ENCODE measurements around the gene NR5A1. TPM values are rescaled to one million over a fixed set of nuclear protein-coding genes. Genes with fewer than 3 reads are reported as not detected.

NR5A1 gene
- total RNA-seq, 1 experiment from 2014 or later = 0.09 TPM

DNA sequence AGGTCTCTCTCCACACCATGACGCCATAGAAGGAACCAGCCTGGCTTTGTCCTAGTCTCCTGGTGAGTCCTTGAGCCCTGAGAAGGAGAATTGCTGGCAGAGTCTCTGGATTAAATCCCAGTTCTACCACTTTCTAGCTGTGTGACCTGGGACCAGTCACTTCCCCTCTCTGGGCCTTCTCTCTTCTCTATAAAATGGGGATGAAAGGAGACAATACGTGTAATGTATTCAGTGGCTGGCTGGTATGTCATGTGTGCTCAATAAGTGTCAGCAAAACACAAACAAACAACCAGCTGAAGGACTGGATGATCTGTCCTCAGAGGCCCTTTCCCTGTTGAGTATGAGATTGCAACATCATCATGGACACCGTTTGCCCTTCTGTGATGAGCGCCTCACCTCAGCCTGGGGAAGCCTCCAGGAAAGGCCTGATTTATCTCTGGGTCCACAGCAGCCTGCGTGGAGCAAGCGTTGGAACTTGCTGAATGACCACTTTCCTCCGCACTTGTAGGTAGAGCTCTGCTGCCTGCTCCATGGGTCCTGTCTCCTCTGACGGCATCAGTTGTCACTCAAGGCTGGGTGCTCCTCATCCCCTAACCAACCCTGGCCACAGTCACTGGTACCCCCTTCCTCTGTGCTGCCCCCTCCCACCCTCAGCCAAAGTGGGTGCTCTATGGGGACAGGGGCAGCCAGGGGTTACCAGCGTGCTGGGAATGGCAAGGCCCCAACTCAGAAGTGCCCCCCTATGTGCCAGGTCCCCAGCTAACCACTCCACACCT is 3.6 kb upstream of the NR5A1 start:
- DNase-seq = no peak

DNA sequence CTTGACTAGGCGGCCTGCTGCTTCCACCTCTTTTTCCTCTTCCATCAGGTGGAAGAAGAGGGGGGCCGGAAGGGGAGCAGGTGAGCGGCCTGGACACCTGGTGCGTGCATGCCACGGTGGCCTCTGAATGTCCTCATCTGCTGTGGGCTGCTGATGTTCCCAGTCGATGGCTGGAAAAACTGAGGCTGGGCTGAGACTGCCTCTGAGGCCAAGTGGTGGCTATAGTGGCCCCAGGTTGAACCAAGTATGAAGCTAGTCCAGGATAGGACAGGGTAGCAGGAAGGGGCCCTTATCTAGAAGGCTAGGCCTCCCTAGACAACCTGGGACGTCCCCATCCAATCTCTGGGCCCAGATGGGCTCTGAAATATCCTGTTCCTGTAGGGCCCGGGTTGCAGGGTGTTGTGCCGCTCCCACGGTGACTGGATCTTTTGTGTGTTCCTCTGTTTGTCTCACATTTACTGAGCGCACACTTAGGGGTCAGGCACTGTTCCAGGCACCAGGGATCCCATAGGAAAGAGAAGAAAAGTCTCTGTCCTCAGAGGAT is 753 bp upstream of the NR5A1 start:
- Histone ChIP-seq H3K27me3 (replicated peaks; ENCODE audit: control insufficient read depth, insufficient read depth, low read length) (no peaks in the 10 kb centered on the region; the same call in 1 of the 2 replicates), H3K9me3 (no peaks in the 10 kb centered on the region), H3K4me3 (ENCODE audit: low read depth, low read length) (no peak overlapping the region), H3K4me1 (no peaks in the 10 kb centered on the region), H3K36me3 (ENCODE audit: control insufficient read depth, insufficient read depth, low read length) (no peaks in the 10 kb centered on the region)
- Mint-ChIP-seq H3K27me3 (ENCODE audit: insufficient read depth, unreplicated experiment) (peaks cover 9% of the 10 kb centered on the region), H3K4me3 (ENCODE audit: unreplicated experiment) (no peak overlapping the region), H3K4me1 (ENCODE audit: low read depth, unreplicated experiment) (peaks cover 14% of the 10 kb centered on the region), H3K9me3 (ENCODE audit: unreplicated experiment) (no peaks in the 10 kb centered on the region), H3K36me3 (ENCODE audit: insufficient read depth, unreplicated experiment) (peaks cover 4% of the 10 kb centered on the region), H3K27ac (ENCODE audit: unreplicated experiment) (no peak overlapping the region)
- intact Hi-C loops (cut with micrococcal nuclease; ENCODE audit: unreplicated experiment) = no loop called here
- CTCF ChIA-PET = no interaction called here
- POLR2A ChIA-PET = no interaction called here
- no TSS peak for BruUV-seq (replicated peaks)
- TF ChIP-seq, protein P1, sequence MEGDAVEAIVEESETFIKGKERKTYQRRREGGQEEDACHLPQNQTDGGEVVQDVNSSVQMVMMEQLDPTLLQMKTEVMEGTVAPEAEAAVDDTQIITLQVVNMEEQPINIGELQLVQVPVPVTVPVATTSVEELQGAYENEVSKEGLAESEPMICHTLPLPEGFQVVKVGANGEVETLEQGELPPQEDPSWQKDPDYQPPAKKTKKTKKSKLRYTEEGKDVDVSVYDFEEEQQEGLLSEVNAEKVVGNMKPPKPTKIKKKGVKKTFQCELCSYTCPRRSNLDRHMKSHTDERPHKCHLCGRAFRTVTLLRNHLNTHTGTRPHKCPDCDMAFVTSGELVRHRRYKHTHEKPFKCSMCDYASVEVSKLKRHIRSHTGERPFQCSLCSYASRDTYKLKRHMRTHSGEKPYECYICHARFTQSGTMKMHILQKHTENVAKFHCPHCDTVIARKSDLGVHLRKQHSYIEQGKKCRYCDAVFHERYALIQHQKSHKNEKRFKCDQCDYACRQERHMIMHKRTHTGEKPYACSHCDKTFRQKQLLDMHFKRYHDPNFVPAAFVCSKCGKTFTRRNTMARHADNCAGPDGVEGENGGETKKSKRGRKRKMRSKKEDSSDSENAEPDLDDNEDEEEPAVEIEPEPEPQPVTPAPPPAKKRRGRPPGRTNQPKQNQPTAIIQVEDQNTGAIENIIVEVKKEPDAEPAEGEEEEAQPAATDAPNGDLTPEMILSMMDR (IDR thresholded peaks at IDR 0.05; ENCODE audit: insufficient read depth in 1 of 2, low read depth in 1 of 2, low read length in 1 of 2, severe bottlenecking in 1 of 2, unreplicated experiment in 1 of 2) = no peak
- no peak for DNase-seq

More for the DNA sequence above, 3.6 kb upstream of the NR5A1 start:
- Histone ChIP-seq H3K4me1 (no peaks in the 10 kb centered on the region), H3K27me3 (replicated peaks; ENCODE audit: control insufficient read depth, insufficient read depth, low read length) (no peaks in the 10 kb centered on the region), H3K4me3 (ENCODE audit: low read depth, low read length) (no peak overlapping the region), H3K36me3 (ENCODE audit: control insufficient read depth, insufficient read depth, low read length) (no peaks in the 10 kb centered on the region), H3K9me3 (no peaks in the 10 kb centered on the region)
- no peaks in the 10 kb centered on the region for H3K27me3 Mint-ChIP-seq (ENCODE audit: insufficient read depth, unreplicated experiment)
- ChIA-PET POLR2A (no interaction called here), CTCF (interaction anchor here (0.7 to 1.3 kb wide), 2 partner anchors 26 to 291 kb away, joined by 3 to 4 read pairs; no protein-coding TSS in a partner anchor)
- no peaks in the 10 kb centered on the region for H3K9me3 Mint-ChIP-seq (ENCODE audit: unreplicated experiment)
- no peak overlapping the region for H3K27ac Mint-ChIP-seq (ENCODE audit: unreplicated experiment)
- H3K4me1 Mint-ChIP-seq (ENCODE audit: low read depth, unreplicated experiment) = peaks cover 6% of the 10 kb centered on the region
- no TSS peak for BruUV-seq (replicated peaks)
- H3K4me3 Mint-ChIP-seq (ENCODE audit: unreplicated experiment) = no peak overlapping the region
- intact Hi-C loops (cut with micrococcal nuclease; ENCODE audit: unreplicated experiment) = no loop called here
- TF ChIP-seq, protein P1 (IDR thresholded peaks at IDR 0.05; ENCODE audit: insufficient read depth in 1 of 2, low read depth in 1 of 2, low read length in 1 of 2, severe bottlenecking in 1 of 2, unreplicated experiment in 1 of 2) = no peak
- peaks cover 4% of the 10 kb centered on the region for H3K36me3 Mint-ChIP-seq (ENCODE audit: insufficient read depth, unreplicated experiment)

DNA sequence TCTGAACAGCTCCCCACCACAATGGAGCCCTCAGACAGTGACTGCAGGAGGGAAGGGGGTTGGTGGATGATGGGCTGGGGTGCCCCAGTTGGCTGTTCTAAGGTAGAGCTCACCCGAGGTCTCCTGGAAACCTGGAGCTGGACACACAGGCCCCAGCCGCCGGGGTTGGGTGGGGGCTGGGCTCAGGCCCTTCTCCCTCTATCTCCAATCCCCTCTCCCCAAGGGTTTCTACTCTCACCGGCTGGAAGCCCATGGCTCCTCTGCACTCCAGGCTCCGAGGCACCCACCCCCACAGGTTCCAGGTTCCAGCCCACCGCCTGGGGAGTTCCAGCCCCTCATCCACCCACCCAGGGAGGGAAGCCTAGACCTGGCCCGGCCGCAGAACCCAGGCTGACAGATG is 766 bp downstream of the NR5A1 start:
- POLR2A ChIA-PET = no interaction called here
- Mint-ChIP-seq H3K36me3 (ENCODE audit: insufficient read depth, unreplicated experiment) (peaks cover 4% of the 10 kb centered on the region), H3K27ac (ENCODE audit: unreplicated experiment) (no peak overlapping the region), H3K4me3 (ENCODE audit: unreplicated experiment) (no peak overlapping the region), H3K4me1 (ENCODE audit: low read depth, unreplicated experiment) (peaks cover 8% of the 10 kb centered on the region), H3K27me3 (ENCODE audit: insufficient read depth, unreplicated experiment) (peaks cover 9% of the 10 kb centered on the region), H3K9me3 (ENCODE audit: unreplicated experiment) (no peaks in the 10 kb centered on the region)
- TF ChIP-seq, protein P1 (IDR thresholded peaks at IDR 0.05; ENCODE audit: insufficient read depth in 1 of 2, low read depth in 1 of 2, low read length in 1 of 2, severe bottlenecking in 1 of 2, unreplicated experiment in 1 of 2) = no peak
- no peaks in the 10 kb centered on the region for H3K4me1 ChIP-seq
- no peaks in the 10 kb centered on the region for H3K36me3 ChIP-seq (ENCODE audit: control insufficient read depth, insufficient read depth, low read length)
- no peaks in the 10 kb centered on the region for H3K9me3 ChIP-seq
- CTCF ChIA-PET = no interaction called here
- BruUV-seq (replicated peaks) = no TSS peak
- no peak overlapping the region for H3K4me3 ChIP-seq (ENCODE audit: low read depth, low read length)
- H3K27me3 ChIP-seq (replicated peaks; ENCODE audit: control insufficient read depth, insufficient read depth, low read length) = no peaks in the 10 kb centered on the region; the same call in 1 of the 2 replicates
- no peak for DNase-seq
- intact Hi-C loops (cut with micrococcal nuclease; ENCODE audit: unreplicated experiment) = no loop called here

All from Caco-2 (cell line).